Stimulated activated CD4-positive, alpha-beta T cell treated with anti-CD3 and anti-CD28 coated beads, Interleukin-1b, Interleukin-23, amount 100 ng/mL, for 1 hour (primary cell): ENCODE data around the gene TIMP3.

Experiments
- DNase-seq, 2 donors: peaks; one replicate each; pipeline ENCODE4 v3.0.0-alpha.2; 2020; ENCODE audit warnings: low read depth in 2 of 2

Gene TIMP3

GRCh38 chr22:32882774-32883530 lies 81.4 kb downstream of the TIMP3 start:
- DNase-seq: no peak

GRCh38 chr22:32887324-32887980 lies 85.9 kb downstream of the TIMP3 start:
- no peak for DNase-seq

DNA sequence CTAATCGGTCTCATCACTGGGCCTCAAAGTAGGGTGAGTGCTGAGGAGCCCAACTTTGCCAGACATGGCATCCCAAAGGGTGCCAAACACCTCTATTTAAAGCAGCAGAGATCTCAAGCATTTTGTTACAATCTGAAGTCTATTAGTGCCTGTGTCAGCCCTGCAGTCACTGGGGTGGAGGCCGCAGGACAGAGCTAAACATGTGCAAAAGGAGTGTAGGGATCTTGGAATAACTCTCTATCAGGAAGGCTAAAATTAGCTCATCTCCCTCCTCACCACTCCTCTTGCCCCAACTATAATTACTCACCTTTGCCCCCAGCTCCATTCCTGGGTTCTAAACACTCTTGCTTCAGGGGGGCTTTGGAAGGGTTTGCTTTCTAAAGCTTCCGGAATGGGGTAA lies 87.5 kb downstream of the TIMP3 start:
- no peak for DNase-seq

GRCh38 chr22:32896891-32897290 lies 95.4 kb downstream of the TIMP3 start:
- DNase-seq: no peak

GRCh38 chr22:32897400-32897799 lies 95.9 kb downstream of the TIMP3 start:
- DNase-seq: no peak

DNA sequence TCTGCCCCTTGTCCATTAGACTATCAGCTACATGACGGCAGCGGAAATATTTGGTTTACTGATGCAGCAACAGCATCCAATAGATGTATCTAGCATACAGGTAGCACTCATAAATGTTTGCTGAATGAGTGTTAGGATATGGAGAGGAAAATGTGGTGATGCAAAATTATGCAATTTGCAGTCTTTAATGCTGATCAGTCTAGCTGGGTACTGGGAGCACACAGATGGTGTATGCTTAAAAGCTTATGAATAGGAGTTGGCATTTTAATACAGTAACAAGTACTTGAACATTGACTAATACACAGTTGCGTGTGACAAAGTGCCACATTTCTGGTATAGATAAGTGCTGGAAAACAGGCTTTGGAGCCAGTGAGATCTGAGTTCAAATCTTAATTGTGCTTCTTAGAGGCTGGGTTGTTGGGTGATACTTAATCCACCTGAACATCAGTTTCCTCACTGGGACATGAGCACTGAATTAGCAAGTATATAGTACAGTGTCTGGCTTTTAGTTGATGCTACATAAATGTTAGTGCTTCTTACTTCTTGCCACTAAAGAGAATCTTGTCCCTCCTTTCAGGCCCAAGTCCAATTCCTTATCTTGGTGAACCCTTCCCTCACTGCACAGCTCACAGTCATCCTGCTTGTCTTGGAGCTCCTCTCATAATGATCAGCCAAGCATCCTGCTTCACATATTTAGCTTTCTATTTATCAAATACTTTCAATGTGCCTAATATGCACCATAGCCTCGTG lies 99.6 kb downstream of the TIMP3 start:
- DNase-seq: no peak

- DNase-seq: no peak
These were observed 100.4 kb downstream of the TIMP3 start for GRCh38 chr22:32901925-32902324.

DNA sequence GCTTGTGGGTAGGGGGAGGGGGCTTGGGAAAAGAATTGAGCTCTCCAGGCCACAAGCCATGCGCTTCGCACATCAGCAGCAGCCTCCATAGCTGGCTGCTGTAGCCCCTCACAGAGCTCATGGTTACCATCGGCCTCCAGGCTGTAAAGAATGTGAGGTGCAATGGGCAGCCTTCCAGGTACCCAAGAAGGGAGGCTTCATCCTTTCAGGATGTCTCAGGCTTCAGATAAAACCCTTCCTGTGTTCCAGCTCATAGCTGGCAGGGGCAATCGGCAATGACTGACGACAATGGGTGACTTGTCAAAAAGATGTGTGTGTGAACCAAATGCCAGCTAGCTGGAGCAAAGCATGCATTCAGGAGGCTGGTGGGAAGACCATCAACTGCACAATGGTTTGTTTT lies 102.0 kb downstream of the TIMP3 start:
- DNase-seq: no peak

GRCh38 chr22:32904044-32904443 lies 102.5 kb downstream of the TIMP3 start:
- no peak for DNase-seq

DNA sequence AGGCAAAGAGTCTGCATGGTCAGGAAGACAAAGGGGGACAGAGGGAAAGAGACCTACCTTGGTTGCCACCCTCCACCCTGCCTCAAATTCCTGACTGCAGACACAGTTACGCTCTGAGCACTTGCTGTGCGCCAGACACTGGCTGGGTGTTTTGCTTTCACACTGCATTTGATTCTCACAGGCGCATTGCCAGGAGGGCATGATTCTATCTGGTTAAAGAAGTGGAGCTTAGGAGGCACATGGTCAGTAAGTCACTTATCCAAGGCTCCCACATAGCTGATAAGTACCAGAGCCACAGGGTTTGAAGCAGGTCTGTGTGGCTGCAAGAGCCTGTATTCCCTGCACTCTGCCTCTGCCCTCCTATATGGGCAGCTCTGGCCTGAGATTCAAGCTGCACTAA lies 103.9 kb downstream of the TIMP3 start:
- no peak for DNase-seq

DNA sequence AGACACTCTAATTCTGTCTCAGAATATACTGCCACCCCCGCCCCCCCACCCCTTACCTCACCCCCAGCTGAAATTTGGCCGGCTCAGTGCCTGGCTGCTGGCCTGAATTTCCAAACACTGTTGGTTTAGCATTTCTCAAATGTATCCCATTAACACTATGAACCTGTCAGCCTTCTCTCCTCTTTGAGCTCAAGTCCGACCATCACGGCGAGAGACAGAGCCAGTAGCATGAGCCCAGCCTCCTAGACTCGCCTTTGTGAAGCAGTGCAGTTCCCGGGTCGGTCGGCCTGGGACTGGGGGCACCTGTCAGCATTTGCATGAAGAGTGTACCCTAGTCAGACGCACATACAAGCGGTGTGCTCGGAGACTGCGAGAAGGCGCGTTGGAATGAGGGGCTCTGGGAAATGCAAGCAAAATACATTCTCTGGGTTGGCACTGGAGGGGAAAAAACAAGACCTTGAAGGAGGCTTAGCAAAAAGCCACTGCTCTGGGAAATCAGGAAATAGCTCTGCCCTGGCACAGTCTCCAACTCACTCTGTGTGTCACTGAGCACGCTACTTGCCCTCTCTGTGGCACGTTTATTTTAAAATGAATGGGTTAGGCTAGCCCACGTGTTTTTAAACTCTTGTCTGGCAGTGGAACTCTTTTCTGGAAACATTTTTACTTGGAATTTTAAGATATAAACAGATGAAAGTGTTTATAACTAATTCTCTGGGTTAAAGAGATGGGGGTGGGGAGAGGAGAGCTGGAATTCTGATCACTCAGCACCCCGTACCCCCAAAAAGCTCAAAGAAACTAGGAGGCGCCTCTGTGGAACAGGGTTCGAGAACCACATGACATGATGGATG lies 108.3 kb downstream of the TIMP3 start:
- no peak for DNase-seq

GRCh38 chr22:32910429-32910772 lies 108.9 kb downstream of the TIMP3 start:
- DNase-seq: no peak

DNA sequence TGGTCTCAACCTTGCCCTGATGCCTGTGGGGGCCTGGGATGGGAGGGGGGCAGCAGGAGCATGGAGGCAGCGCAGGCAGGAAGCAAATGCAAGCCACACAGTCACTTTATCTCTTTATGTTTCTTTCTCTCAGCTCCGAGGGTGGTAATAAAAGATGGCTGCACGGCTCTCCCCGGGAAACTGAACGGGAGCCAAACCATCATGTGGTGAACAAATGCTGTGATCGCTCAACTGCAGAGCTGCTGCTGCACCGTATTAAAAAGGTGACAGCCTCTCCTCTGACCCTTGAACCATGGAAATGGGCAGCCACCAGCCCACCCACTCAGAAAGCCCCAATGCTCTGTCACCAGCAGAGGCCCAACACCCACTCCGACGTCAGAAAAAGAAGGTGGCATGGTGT lies 110.0 kb downstream of the TIMP3 start:
- no peak for DNase-seq
